Stimulated activated CD4-positive, alpha-beta T cell treated with anti-CD3 and anti-CD28 coated beads, Interleukin-15, amount 100 ng/mL, for 24 hours (primary cell): ENCODE measurements around the gene KCNH4.

Experiments used
- DNase-seq: peaks from one replicate; pipeline ENCODE4 v3.0.0-alpha.2; 2020

The KCNH4 gene

GRCh38 chr17:42116705-42117396, 64.1 kb downstream of the KCNH4 start:
- peak; percentile 86 for DNase-seq

- no peak for DNase-seq
Observed at GRCh38 chr17:42114118-42114517, 66.8 kb downstream of the KCNH4 start.

DNA sequence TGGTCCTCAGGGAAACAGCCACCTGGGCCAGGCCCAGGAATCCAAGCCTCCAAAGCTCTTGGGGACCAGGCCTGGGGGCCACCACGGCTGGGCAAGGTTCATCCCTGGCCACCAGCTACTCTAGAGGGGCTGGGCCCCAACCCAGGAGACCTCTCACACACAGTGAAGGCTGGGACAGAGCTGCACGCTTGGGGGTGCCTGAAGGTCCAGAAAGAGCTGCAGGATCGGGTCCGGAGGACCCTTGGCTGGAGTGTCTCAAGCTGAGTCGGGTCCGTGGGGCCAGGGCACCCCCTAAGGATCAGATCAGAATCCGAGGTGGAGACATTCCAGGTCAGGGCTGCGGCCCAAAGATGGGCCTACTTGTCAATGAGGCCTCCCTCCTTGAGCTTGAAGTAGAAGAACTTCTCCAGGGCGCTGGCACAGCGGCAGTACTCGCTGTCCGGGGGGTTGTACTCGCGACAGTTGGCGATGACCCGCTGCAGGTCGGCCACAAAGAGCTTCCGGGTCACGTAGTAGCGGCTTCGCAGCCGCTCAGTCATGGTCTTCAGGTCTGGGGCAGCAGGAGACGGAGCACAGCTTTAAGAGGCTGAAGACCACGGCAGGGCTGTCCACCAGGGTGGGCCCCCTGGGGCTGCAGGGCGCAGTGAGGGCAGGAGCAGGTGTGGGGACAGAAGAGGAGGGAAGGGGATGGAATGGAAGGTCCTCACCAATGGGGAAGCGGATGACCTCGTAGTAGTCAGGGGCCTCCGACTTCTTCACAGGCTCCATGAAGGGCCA, 67.5 kb downstream of the KCNH4 start:
- no peak for DNase-seq

GRCh38 chr17:42112552-42113176, 68.3 kb downstream of the KCNH4 start, which contains the start of gene DHX58:
Gene DHX58, minus strand, starts transcription at chr17:42112714. Its CDS starts 822 bp downstream, at chr17:42111892.
- DNase-seq: peak; percentile 83

DNA sequence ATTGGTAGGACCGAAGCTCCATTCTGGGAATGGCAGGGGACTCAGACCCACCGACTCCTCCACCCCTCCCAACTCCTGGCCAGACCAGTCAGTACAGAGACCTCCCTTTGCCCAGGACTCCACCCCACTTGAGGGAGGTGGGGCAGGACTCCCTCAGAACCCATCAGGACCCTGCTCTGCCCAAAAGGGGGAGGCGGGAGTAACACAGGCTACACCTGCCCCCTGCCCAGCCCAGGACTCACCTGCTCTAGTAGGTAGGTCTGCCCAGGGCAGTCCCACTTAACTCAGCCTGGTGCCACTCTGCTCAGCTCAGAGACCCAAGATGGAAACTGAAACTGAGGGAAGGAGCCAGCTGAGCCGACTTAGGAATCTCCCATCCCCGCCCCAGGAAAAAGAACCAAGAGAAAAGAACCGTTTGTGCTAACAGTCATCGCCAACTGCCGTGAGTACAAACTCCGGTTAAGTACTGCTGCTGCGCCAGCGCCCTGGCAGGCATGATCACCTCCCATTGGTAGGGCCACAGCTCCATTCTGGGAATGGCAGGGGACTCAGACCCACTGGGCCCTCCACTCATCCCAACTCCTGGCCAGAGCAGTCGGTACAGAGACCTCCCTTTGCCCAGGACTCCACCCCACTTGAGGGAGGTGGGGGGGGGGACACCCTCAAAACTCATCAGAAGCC, 68.9 kb downstream of the KCNH4 start:
- no peak for DNase-seq

- no peak for DNase-seq
Observed at GRCh38 chr17:42111265-42111636, 69.7 kb downstream of the KCNH4 start.

GRCh38 chr17:42110301-42111264, 70.4 kb downstream of the KCNH4 start:
- DNase-seq: no peak

GRCh38 chr17:42109086-42109485, 71.9 kb downstream of the KCNH4 start:
- DNase-seq: no peak

DNA sequence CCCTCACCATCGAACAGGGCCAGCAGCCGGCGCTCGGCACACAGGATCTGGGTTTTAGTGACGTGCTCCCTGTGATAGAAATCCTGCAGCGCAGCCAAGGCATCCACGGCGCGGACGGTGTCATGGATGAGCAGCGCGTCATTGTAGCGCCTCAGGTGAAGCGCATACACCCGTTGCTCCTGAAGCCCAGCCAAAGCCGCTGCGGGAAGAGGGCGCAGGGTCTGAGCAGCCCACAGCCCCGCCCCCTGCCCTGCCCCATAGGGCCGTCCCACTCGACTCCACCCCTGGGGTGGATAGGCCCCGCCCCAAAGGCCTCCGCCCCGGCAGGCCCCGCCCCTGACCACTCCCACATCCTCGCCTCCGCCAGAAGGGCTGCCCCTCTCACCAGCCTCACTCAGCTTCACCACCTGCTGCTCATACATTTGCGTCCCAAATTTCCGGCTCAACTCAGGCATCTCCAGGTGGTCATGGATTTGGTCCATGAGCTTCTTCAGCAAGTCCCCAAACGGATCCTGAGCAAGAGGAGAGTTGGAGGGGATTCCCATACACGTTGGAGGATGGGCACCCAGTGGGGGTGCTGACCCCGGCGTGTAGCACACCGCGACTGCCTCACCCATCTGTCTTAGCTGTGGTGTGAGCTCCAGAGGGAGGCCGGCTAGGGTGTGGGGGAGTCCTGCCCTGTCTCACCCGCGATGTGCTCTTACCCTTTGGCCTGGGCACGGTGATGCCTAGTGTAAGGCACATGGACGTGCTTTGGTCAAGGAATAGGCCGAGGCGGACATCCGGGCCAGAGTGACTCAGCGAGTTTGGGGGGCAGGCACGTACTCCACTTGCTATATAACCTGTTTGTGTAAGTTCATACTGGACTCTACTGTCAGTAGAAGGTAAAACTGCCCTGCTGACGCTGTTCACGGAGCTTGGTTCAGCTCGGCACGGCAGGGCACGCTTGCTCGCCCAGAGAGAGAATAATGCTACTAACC, 73.1 kb downstream of the KCNH4 start:
- DNase-seq: peak; percentile 94

DNA sequence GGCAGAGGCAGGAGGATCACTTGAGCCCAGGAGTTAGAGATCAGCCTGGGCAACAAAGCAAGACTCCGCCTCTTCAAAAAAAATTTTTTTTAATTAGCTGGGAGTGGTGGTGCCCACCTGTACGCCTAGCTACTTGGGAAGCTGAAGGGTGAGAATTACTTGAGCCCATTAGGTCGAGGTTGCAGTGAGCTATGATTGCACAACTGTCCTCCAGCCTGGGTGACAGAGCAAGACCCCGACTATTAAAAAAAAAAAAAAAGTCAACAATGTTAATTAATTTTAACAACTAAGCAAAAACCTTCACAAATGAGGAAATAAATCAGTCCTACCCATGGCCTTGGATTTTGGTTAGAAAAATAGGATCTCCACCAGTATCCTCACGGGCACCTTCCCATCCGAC, 73.8 kb downstream of the KCNH4 start:
- DNase-seq: no peak
